GM10266 (cell line): Measurements from ENCODE around the gene ASTL.

Experiments used
- DNase-seq: peaks from one replicate; pipeline ENCODE4 v3.0.0; 2012; ENCODE audit errors: extremely low spot score
- TF ChIP-seq, protein P1 (sequence below): IDR thresholded peaks from 2 replicates; pipeline ENCODE4 v1.5.1; 2012; ENCODE audit warnings: mild to moderate bottlenecking, low read depth; ENCODE audit not compliant: control insufficient read depth, insufficient read depth; ENCODE audit errors: missing control alignments

The ASTL gene

DNA sequence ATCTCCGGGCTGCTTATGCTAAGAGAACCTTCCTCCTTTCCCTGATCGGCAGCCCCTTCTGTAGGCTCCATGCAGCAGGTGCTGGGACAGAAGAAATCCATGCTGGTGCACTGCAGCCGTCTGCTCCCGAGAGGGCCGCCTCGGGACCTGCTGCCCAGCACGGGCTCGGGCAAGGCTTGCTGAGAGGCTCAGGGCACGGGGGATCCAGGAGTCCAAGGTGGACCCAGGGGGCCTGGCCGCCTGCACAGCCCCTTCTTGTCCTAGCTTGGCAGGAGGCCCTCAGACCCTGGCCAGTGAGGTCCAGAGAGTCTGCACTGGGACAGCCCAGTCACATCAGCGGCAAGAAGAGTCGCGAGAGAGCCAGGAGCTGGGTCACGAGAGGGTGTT is 20.2 kb upstream of the ASTL start:
- TF ChIP-seq, protein P1, sequence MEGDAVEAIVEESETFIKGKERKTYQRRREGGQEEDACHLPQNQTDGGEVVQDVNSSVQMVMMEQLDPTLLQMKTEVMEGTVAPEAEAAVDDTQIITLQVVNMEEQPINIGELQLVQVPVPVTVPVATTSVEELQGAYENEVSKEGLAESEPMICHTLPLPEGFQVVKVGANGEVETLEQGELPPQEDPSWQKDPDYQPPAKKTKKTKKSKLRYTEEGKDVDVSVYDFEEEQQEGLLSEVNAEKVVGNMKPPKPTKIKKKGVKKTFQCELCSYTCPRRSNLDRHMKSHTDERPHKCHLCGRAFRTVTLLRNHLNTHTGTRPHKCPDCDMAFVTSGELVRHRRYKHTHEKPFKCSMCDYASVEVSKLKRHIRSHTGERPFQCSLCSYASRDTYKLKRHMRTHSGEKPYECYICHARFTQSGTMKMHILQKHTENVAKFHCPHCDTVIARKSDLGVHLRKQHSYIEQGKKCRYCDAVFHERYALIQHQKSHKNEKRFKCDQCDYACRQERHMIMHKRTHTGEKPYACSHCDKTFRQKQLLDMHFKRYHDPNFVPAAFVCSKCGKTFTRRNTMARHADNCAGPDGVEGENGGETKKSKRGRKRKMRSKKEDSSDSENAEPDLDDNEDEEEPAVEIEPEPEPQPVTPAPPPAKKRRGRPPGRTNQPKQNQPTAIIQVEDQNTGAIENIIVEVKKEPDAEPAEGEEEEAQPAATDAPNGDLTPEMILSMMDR: no peak
- DNase-seq: no peak

DNA sequence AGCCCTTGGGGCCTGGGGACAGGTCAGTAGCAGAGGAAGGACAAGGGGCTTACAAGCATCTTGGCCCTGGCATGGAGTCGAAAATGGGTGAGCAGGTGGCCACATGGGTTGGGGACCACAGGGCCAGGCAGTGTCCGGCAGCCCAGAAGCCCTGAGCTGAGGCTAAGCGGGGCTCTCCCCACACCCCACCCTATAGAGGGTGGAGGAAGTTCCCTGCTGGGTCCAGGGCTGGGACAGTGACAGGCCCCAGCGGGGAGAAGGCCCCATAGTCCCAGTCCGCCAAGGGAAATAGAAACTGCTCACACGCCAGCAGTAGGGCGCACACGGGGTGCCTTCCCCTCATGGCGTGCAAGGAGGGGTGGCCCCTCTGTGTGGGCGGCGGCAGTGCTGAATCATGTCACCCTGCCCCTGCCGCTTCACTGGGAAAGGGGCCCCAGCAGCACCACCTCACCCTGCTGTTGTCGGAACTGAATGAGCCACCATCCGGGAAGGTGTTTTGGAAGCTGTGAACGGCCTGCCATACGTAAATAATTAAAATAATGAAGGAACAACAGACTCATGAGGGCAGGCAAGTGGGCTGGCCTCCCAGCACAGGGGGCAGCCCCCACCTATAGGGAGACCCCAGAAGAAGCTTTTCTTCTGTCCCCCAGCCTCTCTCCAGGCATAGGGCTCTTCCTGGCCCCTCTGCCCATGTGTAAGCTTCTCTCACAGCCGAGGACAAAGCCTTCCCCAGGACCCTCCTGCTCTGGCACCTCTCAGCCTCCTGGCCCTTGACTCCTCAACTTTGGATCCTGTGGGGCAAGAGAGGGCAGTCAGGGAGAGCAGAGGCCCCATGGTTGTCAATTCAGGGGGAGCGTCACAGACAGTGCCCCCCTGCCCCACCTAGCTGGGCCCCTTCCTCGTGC is 19.6 kb upstream of the ASTL start:
- TF ChIP-seq, protein P1: no peak
- DNase-seq: peak; percentile 74

- TF ChIP-seq, protein P1: no peak
- no peak for DNase-seq
These were observed 18.8 kb upstream of the ASTL start for GRCh38 chr2:96156926-96157648.

- TF ChIP-seq, protein P1: no peak
These were observed 17.9 kb upstream of the ASTL start for GRCh38 chr2:96156011-96156820.

DNA sequence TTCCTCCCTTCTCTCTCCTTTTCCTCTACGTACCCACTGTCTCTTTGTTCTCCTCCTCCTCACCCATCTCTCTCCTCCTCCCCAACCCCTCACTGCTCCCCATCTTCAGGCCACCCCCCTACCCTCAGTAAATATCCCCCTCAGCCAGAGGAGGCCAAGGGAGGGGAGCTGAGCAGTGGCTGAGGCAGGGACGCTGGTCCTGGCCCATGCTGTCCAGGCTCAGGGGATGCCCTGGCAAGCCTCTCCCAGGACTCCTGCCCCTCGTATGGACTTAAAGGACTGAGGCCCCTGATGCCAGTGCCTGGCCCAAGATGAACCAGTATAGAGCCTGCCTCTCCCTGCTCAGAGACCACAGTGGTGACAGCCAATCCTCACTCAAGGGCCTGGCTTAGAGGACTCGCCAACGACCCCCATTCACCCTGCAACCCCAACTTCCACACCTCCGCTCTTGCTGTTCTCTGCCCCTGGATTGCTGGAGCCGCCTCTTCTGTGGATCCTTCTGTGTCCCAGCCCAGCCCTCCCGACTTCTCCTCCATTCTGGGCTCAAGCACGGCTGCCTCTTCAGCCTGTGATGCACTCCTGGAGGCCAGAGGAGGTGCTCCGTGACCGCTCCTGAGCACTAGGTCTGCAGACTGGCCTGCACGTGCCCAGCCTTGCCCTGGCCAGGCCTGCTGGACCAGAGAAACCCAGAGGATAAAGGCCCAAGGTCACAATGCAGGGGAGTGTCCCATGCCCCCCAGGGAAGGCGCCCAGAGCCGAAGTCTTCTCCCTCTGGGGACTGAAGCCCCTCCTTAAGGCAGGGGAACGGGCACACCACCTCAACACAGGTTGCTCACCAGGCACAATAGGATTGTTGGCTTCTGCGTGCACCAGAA is 16.4 kb upstream of the ASTL start:
- TF ChIP-seq, protein P1: no peak
- DNase-seq: no peak

More at GRCh38 chr2:96156011-96156820, 17.9 kb upstream of the ASTL start:
- DNase-seq: no peak

DNA sequence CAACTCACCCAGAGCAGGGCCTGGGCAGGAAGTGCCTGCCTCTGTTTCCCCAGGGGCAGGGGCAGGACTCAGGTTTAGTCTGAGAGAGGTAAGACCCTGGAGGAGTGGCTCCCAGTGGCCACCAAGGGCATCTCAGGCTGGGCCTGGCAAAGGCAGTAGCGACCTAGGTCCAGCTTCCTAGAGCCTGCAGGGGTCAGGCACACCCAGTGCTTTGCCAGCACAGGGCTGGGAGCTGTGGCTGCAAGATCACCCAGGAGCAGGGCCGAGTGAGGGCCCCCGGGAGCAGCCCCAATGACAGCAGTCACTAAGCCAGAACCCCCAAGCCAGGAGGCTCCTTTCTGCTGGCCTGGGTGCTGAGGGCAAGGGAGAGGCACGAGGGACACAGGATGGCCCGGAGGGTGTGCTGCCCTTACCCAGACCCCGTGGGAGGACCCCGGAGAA is 15.7 kb upstream of the ASTL start:
- no peak for DNase-seq
- TF ChIP-seq, protein P1: peak; percentile 22
